ENCODE data around the gene NIM1K. TPM values are rescaled to one million over a fixed set of nuclear protein-coding genes. Genes with fewer than 3 reads are reported as not detected.

The NIM1K gene
- total and polyA plus RNA-seq, 2 of the 13 experiments (the other 11 are each of a cell fraction or from before 2014, with no cell fraction given): 0.04 TPM; not detected in 1

DNA sequence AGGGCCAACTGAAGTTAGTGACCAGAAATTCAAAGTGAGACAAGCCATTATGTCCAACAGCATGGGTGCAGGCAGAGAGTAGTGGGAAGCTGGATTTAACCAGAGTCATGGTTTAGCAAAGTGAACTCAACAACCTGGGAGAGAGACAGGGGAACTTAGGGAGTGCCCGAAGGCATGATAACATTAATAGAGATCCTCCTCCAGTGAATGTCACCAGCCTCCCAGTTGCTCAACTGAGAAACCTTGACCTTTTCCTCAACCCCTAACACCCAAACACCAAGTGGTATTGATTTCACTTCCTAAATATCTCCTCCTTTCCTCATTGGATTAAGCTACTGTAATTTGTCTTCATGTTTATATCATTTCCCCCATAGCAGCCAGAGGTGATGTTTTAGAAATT, 78.6 kb downstream of the NIM1K start:
- no peak overlapping the region for H2AFZ ChIP-seq (ENCODE audit: low read length)
- H3K27ac ChIP-seq (ENCODE audit: extremely low read length, insufficient read depth, low read length): no peak overlapping the region
- no peak overlapping the region for H3K4me3 ChIP-seq (replicated peaks in 1 of 3; ENCODE audit: insufficient read depth in 1 of 3, low read depth in 2 of 3, low read length in 3 of 3)
- 17% methylated on average over 1 of the region's 1 CpG for WGBS (ENCODE audit: low lambda C conversion rate)
- H3K4me1 ChIP-seq (ENCODE audit: insufficient read depth, low read length): 0 out of 2 replicates have a peak, but pooled peaks cover 4% of the 10 kb centered on the region
- no peaks in the 10 kb centered on the region for H3K9me3 ChIP-seq (ENCODE audit: low read length)
- H3K4me2 ChIP-seq (ENCODE audit: low read depth, low read length): no peak overlapping the region
- ChIA-PET CTCF (ENCODE audit: low intra/inter-chr PET ratio, low total read pairs) (no interaction called here), POLR2A (no interaction called here)
- in situ Hi-C loops (cut with HindIII; ENCODE audit: extremely low pct_ligation_motif_present, low pct_unique_long_range_greater_than_20kb): no loop called here
- no peaks in the 10 kb centered on the region for H4K20me1 ChIP-seq (ENCODE audit: insufficient read depth, low read length)
- DNase-seq (ENCODE audit: low spot score) (no peak), FAIRE-seq (no peak), ATAC-seq (no peak)
- intact Hi-C loops (cut with micrococcal nuclease; ENCODE audit: unreplicated experiment): no loop called here
- H3K79me2 ChIP-seq (ENCODE audit: insufficient read depth, low read length): no peaks in the 10 kb centered on the region
- no TSS peak for BruUV-seq (replicated peaks)
- TF ChIP-seq NR2F6 (IDR thresholded peaks at IDR 0.05) (peak; percentile 43; the same call in 1 of the 2 replicates), NR2F6 (CRISPR knock-in tag; IDR thresholded peaks at IDR 0.05) (no peak), ARID3A (IDR thresholded peaks at IDR 0.05; ENCODE audit: low read depth, low read length) (no peak), RARA (CRISPR knock-in tag; IDR thresholded peaks at IDR 0.05) (peak; percentile 30; the same call in 1 of the 2 replicates)
- no peaks in the 10 kb centered on the region for H3K36me3 ChIP-seq (replicated peaks in 1 of 2; ENCODE audit: control insufficient read depth in 1 of 2, insufficient read depth in 2 of 2, low read length in 2 of 2)
- H3K27me3 ChIP-seq (ENCODE audit: control insufficient read depth in 1 of 2, insufficient read depth in 2 of 2, low read length in 2 of 2): no peaks in the 10 kb centered on the region
- no peak overlapping the region for H3K9ac ChIP-seq (ENCODE audit: insufficient read depth, low read depth, low read length)

DNA sequence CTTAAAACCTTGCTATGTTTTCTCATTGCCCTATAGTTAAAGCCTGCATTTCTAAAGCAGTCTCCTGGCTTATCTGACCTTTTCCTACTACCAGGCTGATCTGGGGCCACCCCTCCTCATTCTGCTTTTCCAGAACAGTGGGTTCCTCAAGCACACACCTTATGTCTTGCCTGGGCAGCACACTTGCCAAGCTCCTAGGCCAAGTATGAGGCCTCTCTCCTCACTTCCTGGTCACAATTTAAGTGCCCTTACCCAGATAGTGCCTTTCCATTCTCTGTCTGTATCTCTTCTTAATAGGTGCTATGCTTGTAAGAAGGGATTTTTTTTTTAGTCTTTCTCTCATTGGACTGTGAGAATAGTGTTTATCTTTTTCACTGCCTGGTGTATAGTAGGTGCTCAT, 81.5 kb downstream of the NIM1K start:
- Histone ChIP-seq H3K4me2 (ENCODE audit: low read depth, low read length) (no peak overlapping the region), H3K36me3 (replicated peaks in 1 of 2; ENCODE audit: control insufficient read depth in 1 of 2, insufficient read depth in 2 of 2, low read length in 2 of 2) (no peaks in the 10 kb centered on the region), H3K9me3 (ENCODE audit: low read length) (no peaks in the 10 kb centered on the region), H3K27ac (ENCODE audit: extremely low read length, insufficient read depth, low read length) (no peak overlapping the region), H3K4me1 (ENCODE audit: insufficient read depth, low read length) (0 out of 2 replicates have a peak, but pooled peaks cover 4% of the 10 kb centered on the region), H3K27me3 (ENCODE audit: control insufficient read depth in 1 of 2, insufficient read depth in 2 of 2, low read length in 2 of 2) (peaks cover 0 to 2% of the 10 kb centered on the region in 2 experiments; a peak in 1 of 5 replicates), H2AFZ (ENCODE audit: low read length) (no peak overlapping the region), H3K79me2 (ENCODE audit: insufficient read depth, low read length) (no peaks in the 10 kb centered on the region), H4K20me1 (ENCODE audit: insufficient read depth, low read length) (no peaks in the 10 kb centered on the region), H3K9ac (ENCODE audit: insufficient read depth, low read depth, low read length) (no peak overlapping the region), H3K4me3 (replicated peaks in 1 of 3; ENCODE audit: insufficient read depth in 1 of 3, low read depth in 2 of 3, low read length in 3 of 3) (no peak overlapping the region)
- no peak for DNase-seq (ENCODE audit: low spot score)
- no peak for FAIRE-seq
- in situ Hi-C loops (cut with HindIII; ENCODE audit: extremely low pct_ligation_motif_present, low pct_unique_long_range_greater_than_20kb): no loop called here
- ChIA-PET POLR2A (no interaction called here), CTCF (ENCODE audit: low intra/inter-chr PET ratio, low total read pairs) (no interaction called here)
- ATAC-seq: no peak
- intact Hi-C loops (cut with micrococcal nuclease; ENCODE audit: unreplicated experiment): no loop called here
- no TSS peak for BruUV-seq (replicated peaks)
- TF ChIP-seq ZNF678 (CRISPR knock-in tag; IDR thresholded peaks at IDR 0.05): no peak
- TF ChIP-seq ZBTB49 (CRISPR knock-in tag; IDR thresholded peaks at IDR 0.05; ENCODE audit: borderline replicate concordance): no peak
- no peak for TF ChIP-seq MNT (IDR thresholded peaks at IDR 0.05)
- TF ChIP-seq KMT2A (CRISPR knock-in tag; IDR thresholded peaks at IDR 0.05): no peak
- TF ChIP-seq ZSCAN31 (CRISPR knock-in tag; IDR thresholded peaks at IDR 0.05; ENCODE audit: low read depth): no peak
- TF ChIP-seq SPEN (CRISPR knock-in tag; IDR thresholded peaks at IDR 0.05; ENCODE audit: low read depth): no peak
- TF ChIP-seq KLF11 (CRISPR knock-in tag; IDR thresholded peaks at IDR 0.05): no peak
- no peak for TF ChIP-seq RORA (CRISPR knock-in tag; IDR thresholded peaks at IDR 0.05)
- no peak for TF ChIP-seq ZNF629 (CRISPR knock-in tag; conservative IDR thresholded peaks at IDR 0.05)
- no peak for TF ChIP-seq ZNF564 (CRISPR knock-in tag; IDR thresholded peaks at IDR 0.05)
- TF ChIP-seq ZNF367 (CRISPR knock-in tag; IDR thresholded peaks at IDR 0.05; ENCODE audit: borderline replicate concordance): no peak
- TF ChIP-seq IRX3 (CRISPR knock-in tag; IDR thresholded peaks at IDR 0.05; ENCODE audit: borderline replicate concordance, low read depth): no peak
